ENCODE data around the gene RBM20.

DNA sequence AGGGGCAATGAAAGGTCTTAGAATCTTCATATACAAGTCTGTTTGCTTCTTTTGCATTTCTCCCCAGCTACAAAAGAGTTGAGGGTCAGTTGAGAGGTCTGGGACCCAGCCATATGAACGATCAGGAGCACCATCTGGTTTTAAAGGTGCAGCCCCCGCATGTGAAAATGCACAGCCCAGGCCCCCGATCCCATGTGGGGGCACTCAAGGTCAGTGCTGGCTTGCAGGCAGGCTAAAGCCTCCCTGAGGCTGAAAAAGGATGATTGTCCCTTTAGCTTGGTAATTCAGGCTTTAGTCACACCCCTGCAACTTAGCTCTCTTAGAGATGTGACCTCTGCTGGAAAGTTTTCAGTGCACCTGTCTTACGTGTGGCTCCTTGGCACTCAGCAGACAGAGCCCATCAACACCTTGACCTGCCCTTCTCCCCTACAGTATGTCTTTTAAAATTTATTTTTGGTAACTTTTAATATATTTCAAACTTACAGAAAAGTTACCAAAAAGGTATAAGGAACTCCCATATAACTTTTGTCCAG is 147.5 kb downstream of the RBM20 start:
- no peak for TF ChIP-seq POLR2A (IDR thresholded peaks at IDR 0.05)
- TF ChIP-seq CTCF (IDR thresholded peaks at IDR 0.05) = no peak
- TF ChIP-seq POLR2AphosphoS5 (IDR thresholded peaks at IDR 0.05) = no peak

Data from breast epithelium (tissue), 3 donors.